GM18520 (cell line): ENCODE results near the gene RAI1.

Experiments
- ATAC-seq: cut with Tn5 transposase; IDR thresholded peaks from one replicate; pipeline ENCODE4 v1.9.1; 2021; ENCODE audit not compliant: unreplicated experiment

RAI1 gene

GRCh38 chr17:17781591-17782496 lies 100.6 kb downstream of the RAI1 start:
- no peak for ATAC-seq

DNA sequence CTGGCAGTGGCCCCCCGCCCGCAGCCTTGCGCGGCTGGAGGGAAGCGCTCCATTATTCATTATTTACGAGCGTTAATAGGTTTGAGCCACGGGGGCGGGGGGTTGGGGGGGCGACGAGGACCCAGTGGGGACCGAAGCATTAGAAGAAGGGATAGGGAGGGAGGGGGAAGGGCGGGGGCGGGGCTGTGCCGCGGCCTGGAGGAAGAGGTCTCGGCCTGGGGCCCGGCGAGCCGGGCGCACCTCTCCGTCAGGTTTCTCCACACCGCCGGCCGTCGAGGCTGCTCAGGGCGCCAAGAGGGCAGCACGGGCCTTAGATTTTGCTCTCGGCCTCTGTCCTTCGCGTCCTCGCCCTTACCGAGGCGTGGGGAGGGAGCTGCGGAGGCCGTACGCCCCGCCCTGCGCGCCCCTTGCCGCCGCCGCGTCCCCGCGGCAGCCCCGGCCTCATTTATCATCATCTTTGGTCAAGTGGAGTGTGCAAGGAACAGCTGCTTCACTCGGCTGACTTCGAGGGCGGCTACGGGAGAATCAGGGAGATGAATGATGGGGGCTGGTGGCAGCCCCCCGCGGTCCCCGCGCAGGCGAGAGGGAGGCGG lies 101.4 kb downstream of the RAI1 start:
- ATAC-seq = no peak

DNA sequence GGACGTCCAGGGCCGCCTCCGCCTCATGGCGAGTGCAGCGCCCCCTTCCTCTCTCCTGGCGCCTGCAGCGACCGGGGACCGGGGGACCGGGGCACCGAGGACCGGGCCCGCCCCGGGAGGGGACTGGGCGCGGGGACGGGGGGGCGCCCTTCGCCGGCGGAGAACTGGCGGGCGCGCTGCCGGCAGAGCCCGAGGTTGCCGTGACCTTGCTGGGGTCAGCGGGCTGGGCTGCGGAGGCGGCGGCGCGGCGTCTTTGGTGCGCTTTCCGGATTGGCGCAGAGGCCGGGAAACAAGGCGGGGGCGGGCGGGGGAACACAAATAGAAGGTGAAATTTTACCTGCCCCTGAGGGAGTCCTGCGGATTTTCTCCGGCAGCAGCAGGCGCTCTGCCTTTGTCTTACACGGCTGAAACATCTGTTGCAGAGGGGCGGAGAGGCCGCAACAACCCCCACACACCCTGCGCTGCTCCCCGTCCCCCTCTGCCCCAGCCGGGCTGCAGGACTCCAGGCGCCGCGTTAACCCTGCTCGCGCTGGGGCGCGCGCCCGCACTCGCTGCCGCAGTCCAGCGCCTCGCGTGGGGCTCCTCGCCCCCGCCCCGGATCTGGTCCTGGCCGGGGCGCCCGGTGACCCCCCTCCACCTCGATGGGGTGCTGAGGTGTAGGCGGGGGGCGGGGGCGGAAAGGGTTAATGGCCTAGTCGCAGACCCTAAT lies 102.0 kb downstream of the RAI1 start:
- no peak for ATAC-seq

- no peak for ATAC-seq
These were observed 102.8 kb downstream of the RAI1 start for GRCh38 chr17:17783825-17784656.

DNA sequence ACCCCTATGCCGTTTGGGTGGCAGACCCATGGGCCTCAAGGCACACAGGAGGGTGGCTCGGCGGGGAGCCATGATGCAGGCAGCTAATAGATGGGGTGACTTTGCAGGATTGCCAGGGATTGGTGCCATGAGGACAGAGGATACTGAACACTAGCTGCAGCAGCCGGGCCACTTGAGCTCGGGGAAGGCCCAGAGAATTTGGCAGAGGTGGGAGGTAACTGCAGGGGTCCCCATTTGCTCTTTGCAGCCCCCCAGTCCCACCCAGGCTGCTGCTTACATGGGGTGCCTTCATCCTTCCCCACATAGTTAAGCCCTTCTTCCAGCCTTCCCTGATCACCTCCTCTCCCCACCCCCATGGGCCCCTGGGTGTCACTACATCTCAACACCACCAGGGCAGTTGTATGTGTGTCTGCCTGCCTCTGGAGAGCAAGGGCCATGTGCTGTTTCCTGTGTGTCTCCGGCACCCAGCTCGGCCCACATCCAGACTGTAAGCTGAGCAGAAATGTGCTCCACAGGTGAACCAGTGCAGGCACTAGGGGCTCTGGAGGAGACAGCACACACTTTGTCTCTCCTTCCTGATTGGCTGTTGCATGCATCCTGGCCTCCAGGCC lies 103.5 kb downstream of the RAI1 start:
- ATAC-seq = no peak

DNA sequence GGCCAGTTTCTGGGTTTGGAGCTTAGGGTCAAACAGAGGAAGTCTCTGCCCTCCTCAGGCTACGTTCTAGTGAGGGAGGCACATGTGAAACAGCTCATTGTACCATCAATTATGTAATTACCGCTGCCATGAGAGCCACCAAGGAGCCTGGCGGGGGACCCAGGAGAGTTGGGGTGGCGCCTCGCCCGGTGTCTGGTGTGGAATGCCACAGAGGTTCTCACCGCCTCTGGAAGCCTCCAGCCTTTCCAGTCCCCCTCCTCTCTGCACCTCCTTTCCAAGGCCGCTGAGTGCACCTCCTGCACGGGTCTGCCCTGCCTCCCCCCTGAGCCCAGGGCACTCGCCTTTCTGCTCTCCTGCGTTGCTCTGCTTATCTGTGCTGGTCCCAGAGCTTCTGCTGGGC lies 104.1 kb downstream of the RAI1 start:
- ATAC-seq = no peak

DNA sequence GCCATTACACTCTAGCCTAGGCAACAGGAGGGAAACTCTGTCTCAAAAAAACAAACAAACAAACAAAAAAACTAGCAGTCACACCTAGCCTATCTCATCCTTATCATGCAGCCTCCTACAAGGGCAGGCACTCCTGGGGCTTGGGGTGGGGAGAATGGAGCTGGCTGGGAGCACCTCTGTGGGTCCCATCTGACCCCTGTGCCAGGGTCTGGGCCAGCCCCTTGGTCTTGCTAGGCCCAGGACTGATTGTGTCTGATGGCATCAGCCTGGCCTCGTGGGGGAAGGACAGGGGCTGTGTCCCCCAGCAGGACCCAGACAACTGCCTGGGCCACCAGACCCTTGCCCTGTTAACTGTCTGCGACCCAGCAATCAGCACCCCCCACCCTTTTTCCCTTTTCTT lies 105.7 kb downstream of the RAI1 start:
- no peak for ATAC-seq

GRCh38 chr17:17787568-17787967 lies 106.3 kb downstream of the RAI1 start:
- no peak for ATAC-seq

DNA sequence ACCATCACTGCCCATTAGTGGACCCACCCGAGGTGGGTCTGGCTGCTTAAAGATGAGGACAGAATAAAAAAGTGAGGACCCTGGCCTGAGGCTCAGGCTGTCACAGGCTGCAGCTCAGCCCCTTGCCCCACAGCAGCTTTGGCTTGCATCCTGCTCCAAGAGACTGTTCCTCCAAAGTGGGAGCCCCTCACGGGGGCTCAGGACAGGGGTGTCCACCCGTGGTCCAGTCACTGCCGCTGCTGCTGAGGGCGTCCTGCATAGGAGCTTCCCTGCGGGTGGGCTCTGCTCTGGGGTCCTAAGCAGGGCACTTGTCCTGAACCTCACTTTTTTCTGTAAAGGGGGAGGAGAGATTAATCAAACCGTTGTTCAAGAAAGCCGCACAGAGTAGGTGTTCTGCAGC lies 107.7 kb downstream of the RAI1 start:
- ATAC-seq = no peak

- ATAC-seq = no peak
These were observed 108.2 kb downstream of the RAI1 start for GRCh38 chr17:17789410-17789809.

GRCh38 chr17:17789828-17790636 lies 108.8 kb downstream of the RAI1 start:
- ATAC-seq = no peak

DNA sequence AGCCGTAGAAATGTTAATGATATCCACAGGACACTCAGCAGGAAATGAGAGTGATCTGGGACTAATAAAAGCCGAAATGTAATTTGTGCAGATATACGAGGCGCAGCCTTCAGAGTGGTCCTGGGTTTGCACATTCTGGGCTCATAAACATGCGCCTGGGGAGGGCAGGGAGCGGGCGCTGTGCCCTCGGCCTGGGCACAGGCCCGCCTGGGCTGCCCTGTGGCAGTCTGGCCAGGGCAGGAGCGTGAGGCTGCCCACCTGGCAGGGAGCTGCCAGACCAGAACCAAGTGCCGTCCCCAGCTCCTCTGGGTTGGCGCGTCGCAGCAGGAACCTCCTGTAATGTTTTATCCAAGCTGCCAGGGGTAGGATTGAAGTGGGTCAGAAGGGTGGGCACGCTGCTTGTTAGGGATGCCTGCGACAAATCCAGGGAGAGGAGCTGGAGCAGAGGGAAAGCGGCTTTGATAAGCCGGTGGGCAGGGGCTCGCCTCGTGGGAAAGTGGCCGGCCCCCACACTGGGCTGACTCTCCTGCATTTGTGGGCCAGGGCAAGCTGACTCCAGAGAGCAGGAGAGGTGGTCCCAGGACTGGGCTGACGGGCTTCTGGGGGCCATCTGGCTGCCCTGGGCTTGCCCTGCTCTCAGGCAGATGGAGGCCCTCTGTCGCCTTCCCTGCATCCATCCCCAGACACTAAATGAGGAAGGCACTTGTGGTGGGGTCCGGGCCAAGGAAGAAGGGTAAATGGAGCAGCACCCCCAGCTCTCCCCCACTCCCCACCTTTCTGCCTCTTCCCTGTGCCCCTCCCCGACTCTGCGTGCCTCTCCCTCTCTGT lies 109.6 kb downstream of the RAI1 start:
- ATAC-seq = no peak

DNA sequence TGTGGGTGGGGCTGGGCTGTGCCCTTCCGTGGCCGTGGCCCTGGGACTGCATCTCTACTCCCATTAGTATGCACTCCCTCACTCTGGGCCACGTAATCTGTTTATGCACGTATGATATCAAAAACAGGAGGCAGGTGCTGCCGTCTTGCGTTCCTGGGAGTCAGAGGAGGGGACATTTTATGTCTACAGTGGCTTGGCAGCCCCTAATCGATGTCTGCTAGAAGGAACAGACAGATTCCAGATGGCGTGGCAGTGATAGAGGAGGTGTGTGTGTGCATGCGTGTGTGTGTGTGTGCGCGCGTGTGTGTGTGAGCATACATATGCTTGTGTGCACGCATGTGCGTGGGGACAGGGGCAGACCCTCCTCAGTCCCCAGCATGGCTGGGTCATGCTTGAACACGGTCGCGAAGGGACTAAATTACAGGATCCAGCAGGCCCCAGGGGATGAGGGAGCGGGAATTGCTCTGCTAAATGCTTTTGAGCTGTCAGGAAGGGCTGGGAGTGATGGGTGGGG lies 110.8 kb downstream of the RAI1 start:
- no peak for ATAC-seq

DNA sequence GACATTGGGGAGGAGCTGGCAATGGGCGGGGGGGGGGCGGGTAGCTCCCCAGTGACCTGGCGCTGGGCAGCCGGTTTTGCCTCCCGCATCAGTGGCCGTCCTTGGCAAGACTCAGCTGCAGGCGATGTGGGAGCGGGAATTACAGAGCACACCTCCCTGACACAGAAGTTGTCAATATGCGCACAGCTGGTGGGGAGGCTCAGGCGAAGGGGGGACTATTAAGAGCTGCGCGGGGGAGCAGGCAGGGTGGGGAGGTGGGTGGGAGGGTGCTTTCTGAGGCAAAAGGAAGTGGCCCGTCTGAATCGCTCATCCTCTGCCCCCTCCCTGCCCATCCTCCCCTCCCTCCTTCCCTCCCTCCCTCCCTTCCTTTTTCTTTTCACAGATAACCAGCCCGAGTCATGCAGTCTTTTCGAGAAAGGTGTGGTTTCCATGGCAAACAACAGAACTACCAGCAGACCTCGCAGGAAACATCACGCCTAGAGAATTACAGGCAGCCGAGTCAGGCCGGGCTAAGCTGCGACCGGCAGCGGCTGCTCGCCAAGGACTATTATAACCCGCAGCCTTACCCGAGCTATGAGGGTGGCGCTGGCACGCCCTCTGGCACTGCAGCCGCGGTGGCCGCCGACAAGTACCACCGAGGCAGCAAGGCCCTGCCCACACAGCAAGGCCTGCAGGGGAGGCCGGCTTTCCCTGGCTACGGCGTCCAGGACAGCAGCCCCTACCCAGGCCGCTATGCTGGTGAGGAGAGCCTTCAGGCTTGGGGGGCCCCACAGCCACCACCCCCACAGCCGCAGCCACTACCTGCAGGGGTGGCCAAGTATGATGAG lies 111.5 kb downstream of the RAI1 start:
- no peak for ATAC-seq

- no peak for ATAC-seq
These were observed 112.3 kb downstream of the RAI1 start for GRCh38 chr17:17793378-17794214.

DNA sequence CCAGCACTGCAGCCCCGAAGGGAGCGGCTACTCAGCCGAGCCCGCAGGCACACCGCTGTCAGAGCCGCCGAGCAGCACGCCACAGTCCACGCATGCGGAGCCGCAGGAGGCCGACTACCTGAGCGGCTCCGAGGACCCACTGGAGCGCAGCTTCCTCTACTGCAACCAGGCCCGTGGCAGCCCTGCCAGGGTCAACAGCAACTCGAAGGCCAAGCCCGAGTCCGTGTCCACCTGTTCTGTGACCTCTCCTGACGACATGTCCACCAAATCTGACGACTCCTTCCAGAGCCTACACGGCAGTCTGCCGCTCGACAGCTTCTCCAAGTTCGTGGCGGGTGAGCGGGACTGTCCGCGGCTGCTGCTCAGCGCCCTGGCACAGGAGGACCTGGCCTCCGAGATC lies 113.1 kb downstream of the RAI1 start:
- ATAC-seq = no peak

DNA sequence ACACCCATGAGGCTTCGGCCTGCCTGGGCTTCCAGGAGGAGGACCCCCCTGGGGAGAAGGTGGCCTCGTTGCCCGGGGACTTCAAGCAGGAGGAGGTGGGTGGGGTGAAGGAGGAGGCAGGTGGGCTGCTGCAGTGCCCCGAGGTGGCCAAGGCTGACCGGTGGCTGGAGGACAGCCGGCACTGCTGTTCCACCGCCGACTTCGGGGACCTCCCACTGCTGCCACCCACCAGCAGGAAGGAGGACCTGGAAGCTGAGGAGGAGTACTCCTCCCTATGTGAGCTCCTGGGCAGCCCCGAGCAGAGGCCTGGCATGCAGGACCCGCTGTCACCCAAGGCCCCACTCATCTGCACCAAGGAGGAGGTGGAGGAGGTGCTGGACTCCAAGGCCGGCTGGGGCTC lies 114.0 kb downstream of the RAI1 start:
- ATAC-seq = no peak
